GM10248 (cell line): ENCODE measurements around the gene TFB1M.

ENCODE experiments used
- CTCF ChIA-PET: fragments of 300-600 bp; sonication (Branson Sonifier 250); formaldehyde crosslinking; extraction: SDS; loops from one replicate; lab custom pipeline; 2021; ENCODE audit warnings: antibody characterized with exemption; lab: Yijun Ruan, JAX
- POLR2A ChIA-PET: fragments of 350-650 bp; sonication (Branson Sonifier 250); formaldehyde crosslinking; extraction: SDS; loops from one replicate; lab custom pipeline; 2020; ENCODE audit warnings: antibody characterized with exemption; lab: Yijun Ruan, JAX
- DNase-seq: peaks from one replicate; pipeline ENCODE4 v3.0.0; 2012; ENCODE audit errors: extremely low spot score
- TF ChIP-seq, protein P1 (sequence below): IDR thresholded peaks from 2 replicates; pipeline ENCODE4 v1.5.1; 2012; ENCODE audit warnings: mild to moderate bottlenecking, low read depth; ENCODE audit errors: extremely low read depth, missing control alignments, control extremely low read depth

TFB1M gene

DNA sequence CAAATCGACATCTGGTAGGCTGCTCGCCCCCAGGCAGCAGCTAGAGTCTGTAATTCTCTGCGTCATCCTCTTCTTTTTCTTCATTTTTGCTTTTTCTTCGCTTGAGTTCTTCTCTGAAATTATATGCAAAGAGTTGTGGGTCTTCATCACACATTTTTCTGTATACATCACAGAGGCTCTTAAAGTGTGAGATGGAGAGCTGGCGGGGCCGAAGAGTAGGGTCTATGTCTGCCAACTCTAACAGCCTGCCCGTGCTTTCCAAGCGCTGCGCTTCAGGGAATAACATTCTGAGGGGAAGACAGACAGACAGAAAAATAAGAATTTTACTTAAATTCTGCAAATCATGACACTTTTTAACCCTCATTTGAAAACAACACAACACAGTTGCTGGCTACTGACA lies 56.5 kb downstream of the TFB1M start:
- DNase-seq, result no peak
- TF ChIP-seq, protein P1, sequence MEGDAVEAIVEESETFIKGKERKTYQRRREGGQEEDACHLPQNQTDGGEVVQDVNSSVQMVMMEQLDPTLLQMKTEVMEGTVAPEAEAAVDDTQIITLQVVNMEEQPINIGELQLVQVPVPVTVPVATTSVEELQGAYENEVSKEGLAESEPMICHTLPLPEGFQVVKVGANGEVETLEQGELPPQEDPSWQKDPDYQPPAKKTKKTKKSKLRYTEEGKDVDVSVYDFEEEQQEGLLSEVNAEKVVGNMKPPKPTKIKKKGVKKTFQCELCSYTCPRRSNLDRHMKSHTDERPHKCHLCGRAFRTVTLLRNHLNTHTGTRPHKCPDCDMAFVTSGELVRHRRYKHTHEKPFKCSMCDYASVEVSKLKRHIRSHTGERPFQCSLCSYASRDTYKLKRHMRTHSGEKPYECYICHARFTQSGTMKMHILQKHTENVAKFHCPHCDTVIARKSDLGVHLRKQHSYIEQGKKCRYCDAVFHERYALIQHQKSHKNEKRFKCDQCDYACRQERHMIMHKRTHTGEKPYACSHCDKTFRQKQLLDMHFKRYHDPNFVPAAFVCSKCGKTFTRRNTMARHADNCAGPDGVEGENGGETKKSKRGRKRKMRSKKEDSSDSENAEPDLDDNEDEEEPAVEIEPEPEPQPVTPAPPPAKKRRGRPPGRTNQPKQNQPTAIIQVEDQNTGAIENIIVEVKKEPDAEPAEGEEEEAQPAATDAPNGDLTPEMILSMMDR, result no peak
- CTCF ChIA-PET, result interaction anchor here (1.0 to 3.4 kb wide), 8 partner anchors 10 to 333 kb away, joined by 3 to 16 read pairs (median 4); no protein-coding TSS in a partner anchor
- POLR2A ChIA-PET, result no interaction called here

DNA sequence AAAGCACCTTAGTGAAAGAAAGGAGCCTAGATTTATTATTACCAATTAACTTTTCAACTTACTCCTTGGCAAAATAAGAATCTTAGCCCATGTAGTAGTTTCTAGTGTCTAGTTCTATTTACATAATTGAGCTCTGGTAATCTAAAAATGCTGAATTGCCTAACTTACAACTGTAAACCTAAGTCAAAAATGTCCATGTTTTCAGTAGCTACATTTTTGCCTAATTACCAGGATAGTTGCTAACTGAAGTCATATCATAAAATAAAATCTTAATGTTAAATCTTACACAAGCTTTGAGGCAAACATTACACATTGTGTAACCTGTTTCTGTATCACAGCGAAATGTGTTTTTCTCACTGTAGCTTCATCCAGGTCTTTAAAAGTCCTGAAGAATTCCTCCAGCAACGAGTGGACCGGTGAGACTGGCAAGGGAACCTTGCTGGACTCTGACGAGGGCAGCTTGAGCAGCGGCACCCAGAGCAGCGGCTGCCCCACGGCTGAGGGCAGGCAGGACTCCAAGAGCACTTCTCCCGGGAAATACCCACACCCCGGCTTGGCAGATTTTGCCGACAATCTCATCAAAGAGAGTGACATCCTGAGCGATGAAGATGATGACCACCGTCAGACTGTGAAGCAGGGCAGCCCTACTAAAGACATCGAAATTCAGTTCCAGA lies 58.0 kb downstream of the TFB1M start:
- DNase-seq, result no peak
- TF ChIP-seq, protein P1, result no peak
- ChIA-PET CTCF (interaction anchor here (3.4 kb wide), 1 partner anchor 12 kb away, joined by 11 read pairs; no protein-coding TSS in a partner anchor), POLR2A (no interaction called here)

DNA sequence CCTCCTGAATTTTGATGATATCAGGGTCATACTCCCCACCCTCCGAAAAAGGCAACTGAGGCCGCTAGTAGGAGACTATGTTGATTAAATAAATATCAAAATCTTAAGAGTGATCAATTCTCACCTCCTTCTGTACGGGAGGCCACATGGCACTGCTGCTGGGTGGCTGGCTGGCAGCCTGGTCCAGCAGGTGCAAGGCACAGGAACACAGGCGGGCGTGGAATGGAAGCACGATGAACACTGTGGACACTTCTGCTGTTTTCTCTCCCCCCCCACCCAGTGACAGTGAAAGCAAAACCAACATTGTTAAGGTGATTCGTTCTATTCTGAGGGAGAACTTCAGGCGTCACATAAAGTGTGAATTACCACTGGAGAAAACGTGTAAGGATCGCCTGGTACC lies 60.1 kb downstream of the TFB1M start:
- CTCF ChIA-PET, result interaction anchor here (1.0 kb wide), 1 partner anchor 13 kb away, joined by 3 read pairs; no protein-coding TSS in a partner anchor
- POLR2A ChIA-PET, result no interaction called here
- DNase-seq, result no peak
- TF ChIP-seq, protein P1, result no peak

DNA sequence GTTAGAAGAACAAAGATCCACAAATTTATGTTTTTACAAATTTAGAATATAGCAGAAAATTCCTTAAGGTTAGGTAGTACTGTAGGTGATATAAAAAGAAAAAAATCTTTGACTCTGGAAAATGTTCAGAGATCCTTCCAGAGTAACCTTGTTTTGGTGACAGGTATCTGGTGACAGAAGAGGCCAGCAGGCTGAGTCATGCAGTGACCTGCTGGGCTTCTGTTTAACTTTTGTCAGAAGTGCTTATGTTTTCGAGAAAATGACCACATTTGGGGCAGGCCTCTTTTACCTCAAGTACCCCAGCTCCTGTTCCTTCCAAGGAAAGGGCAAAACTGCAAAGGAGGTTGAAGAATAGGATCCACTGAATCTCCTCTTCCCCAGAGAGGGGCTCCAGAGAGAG lies 60.9 kb downstream of the TFB1M start:
- CTCF ChIA-PET, result interaction anchor here (4.6 kb wide), 1 partner anchor 18 kb away, joined by 21 read pairs; no protein-coding TSS in a partner anchor
- POLR2A ChIA-PET, result no interaction called here
- DNase-seq, result no peak
- TF ChIP-seq, protein P1, result no peak

DNA sequence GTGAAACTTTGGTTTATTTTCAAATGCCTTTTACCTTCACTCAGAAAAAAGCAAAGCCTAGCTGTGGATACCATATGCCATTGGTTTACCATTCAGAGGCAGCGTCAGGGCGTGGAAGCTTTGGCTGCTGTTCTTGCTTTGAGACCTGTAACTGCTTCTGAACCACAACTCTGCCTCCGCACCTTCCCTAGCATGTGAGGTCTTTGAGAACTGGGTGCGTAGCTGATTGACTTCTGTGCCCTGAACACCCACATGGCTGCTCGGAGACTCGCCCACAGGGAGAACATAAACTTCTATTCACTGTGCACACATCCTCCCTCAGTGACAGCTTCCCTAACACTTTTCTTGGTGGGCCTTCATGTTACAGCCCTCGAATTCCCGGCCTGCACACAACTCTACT lies 61.7 kb downstream of the TFB1M start:
- DNase-seq, result no peak
- TF ChIP-seq, protein P1, result no peak
- CTCF ChIA-PET, result interaction anchor here (0.9 to 4.6 kb wide), 7 partner anchors 12 to 323 kb away, joined by 3 to 25 read pairs (median 10); no protein-coding TSS in a partner anchor
- POLR2A ChIA-PET, result no interaction called here

DNA sequence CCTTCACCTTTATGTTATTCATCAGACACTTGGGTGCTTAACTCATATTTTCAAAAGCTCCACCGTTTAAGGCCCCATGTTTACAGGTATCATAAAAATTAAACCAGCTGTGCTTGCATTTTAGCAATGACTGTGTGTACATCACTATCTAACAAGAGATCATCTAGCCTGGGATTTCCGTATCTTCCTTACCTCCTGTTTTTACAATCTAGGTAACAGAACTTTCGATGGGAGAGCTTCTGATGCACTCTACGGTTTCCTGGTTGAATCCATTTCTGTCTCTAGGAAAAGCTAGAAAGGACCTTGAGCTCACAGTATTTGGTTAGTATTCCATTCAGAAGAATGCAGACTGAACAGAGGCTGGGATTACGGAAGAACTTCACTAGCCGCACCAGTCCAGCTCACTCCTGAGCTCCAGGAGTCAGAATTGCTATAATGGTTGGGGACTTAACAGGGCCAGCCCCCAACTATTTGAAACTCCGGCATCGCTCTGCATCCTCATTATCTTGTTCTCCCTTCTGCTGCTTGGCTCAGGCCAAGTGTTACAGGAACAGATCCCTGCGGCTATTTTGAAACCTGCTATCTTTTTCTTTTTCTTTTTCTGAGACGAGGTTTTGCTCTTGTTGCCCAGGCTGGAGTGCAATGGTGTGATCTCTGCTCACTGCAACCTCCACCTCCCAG lies 63.4 kb downstream of the TFB1M start:
- ChIA-PET POLR2A (no interaction called here), CTCF (interaction anchor here (0.7 to 4.6 kb wide), 16 partner anchors 8 to 575 kb away, joined by 3 to 25 read pairs (median 4); no protein-coding TSS in a partner anchor)
- no peak for DNase-seq
- TF ChIP-seq, protein P1, result no peak
